ENCODE data around the gene ZNF397.

GRCh38 chr18:35282353-35282752 is 41.5 kb downstream of the ZNF397 start:
- no peak for TF ChIP-seq CTCF (IDR thresholded peaks at IDR 0.05; ENCODE audit: insufficient read depth, low read length, poor library complexity, severe bottlenecking)
- TF ChIP-seq EZH2phosphoT487 (conservative IDR thresholded peaks at IDR 0.05; ENCODE audit: low read length) = no peak
